ENCODE results near the gene DHCR24. TPM values are rescaled to one million over a fixed set of nuclear protein-coding genes. Genes with fewer than 3 reads are reported as not detected.
"Not testable (repeated sequence)": the region's sequence is repeated elsewhere in the genome, so short reads cannot be mapped to it uniquely, and the experiment has no call there.

DHCR24 gene
- total RNA-seq, 2 donors from 2014 or later: 243 to 340 TPM

- Mint-ChIP-seq H3K36me3 (ENCODE audit: low read depth) (peaks cover 71% of the 10 kb centered on the region), H3K4me3 (no peak overlapping the region), H3K27ac (no peak overlapping the region)
Measured at GRCh38 chr1:54882519-54882918, 4.5 kb downstream of the DHCR24 start.

GRCh38 chr1:54881604-54882003, 5.4 kb downstream of the DHCR24 start:
- DNase-seq; H3K27me3 Mint-ChIP-seq (ENCODE audit: insufficient read depth); H3K9me3 Mint-ChIP-seq; H3K27ac ChIP-seq (ENCODE audit: low read depth, low read length); H3K9ac ChIP-seq (ENCODE audit: extremely low read depth, low read length, poor library complexity, severe bottlenecking); H3K4me3 Mint-ChIP-seq; H3K27me3 ChIP-seq (ENCODE audit: control insufficient read depth, insufficient read depth, low read length, poor library complexity, severe bottlenecking); H3K4me3 ChIP-seq (ENCODE audit: low read length); H3K27ac Mint-ChIP-seq: not testable (repeated sequence)
- Histone ChIP-seq H3K4me1 (ENCODE audit: control insufficient read depth, insufficient read depth, low read length) (peaks cover 15% of the 10 kb centered on the region), H3K9me3 (ENCODE audit: control insufficient read depth, low read length) (peaks cover 20% of the 10 kb centered on the region), H3K36me3 (ENCODE audit: control insufficient read depth, insufficient read depth, low read length) (peaks cover 80% of the 10 kb centered on the region)
- Mint-ChIP-seq H3K36me3 (ENCODE audit: low read depth) (peaks cover 76% of the 10 kb centered on the region), H3K4me1 (peaks cover 50% of the 10 kb centered on the region)
- 92 to 95% methylated on average over 2 of the region's 2 CpGs for WGBS, 2 experiments (ENCODE audit: insufficient coverage in 1 of 2, insufficient read length in 1 of 2)

More at GRCh38 chr1:54882519-54882918, 4.5 kb downstream of the DHCR24 start:
- no peaks in the 10 kb centered on the region for H3K27me3 ChIP-seq (ENCODE audit: control insufficient read depth, insufficient read depth, low read length, poor library complexity, severe bottlenecking)
- Mint-ChIP-seq H3K4me1 (peaks cover 44% of the 10 kb centered on the region), H3K27me3 (ENCODE audit: insufficient read depth) (no peaks in the 10 kb centered on the region), H3K9me3 (peaks cover 4% of the 10 kb centered on the region)
- H3K27ac ChIP-seq (ENCODE audit: low read depth, low read length): no peak overlapping the region
- no peak overlapping the region for H3K9ac ChIP-seq (ENCODE audit: extremely low read depth, low read length, poor library complexity, severe bottlenecking)
- no peak for TF ChIP-seq CTCF (conservative IDR thresholded peaks at IDR 0.05)
- peaks cover 15% of the 10 kb centered on the region for H3K4me1 ChIP-seq (ENCODE audit: control insufficient read depth, insufficient read depth, low read length)
- no peak for DNase-seq
- H3K4me3 ChIP-seq (ENCODE audit: low read length): peak overlapping the region; percentile 44
- peaks cover 20% of the 10 kb centered on the region for H3K9me3 ChIP-seq (ENCODE audit: control insufficient read depth, low read length)
- 85% methylated on average over 1 of the region's 1 CpG; no CpG with 5 or more reads in 1 of the 2 experiments for WGBS, 2 experiments (ENCODE audit: insufficient coverage in 1 of 2, insufficient read length in 1 of 2)
- H3K36me3 ChIP-seq (ENCODE audit: control insufficient read depth, insufficient read depth, low read length): peaks cover 72% of the 10 kb centered on the region

GRCh38 chr1:54879872-54880271, 7.1 kb downstream of the DHCR24 start:
- TF ChIP-seq CTCF (conservative IDR thresholded peaks at IDR 0.05): no peak
- peaks cover 4% of the 10 kb centered on the region for H3K9me3 Mint-ChIP-seq
- H3K4me1 Mint-ChIP-seq: peaks cover 40% of the 10 kb centered on the region
- H3K36me3 Mint-ChIP-seq (ENCODE audit: low read depth): peaks cover 83% of the 10 kb centered on the region
- H3K4me3 ChIP-seq (ENCODE audit: low read length): peak overlapping the region; percentile 53
- no peak overlapping the region for H3K27ac Mint-ChIP-seq
- no peaks in the 10 kb centered on the region for H3K27me3 ChIP-seq (ENCODE audit: control insufficient read depth, insufficient read depth, low read length, poor library complexity, severe bottlenecking)
- H3K36me3 ChIP-seq (ENCODE audit: control insufficient read depth, insufficient read depth, low read length): peaks cover 94% of the 10 kb centered on the region
- H3K4me1 ChIP-seq (ENCODE audit: control insufficient read depth, insufficient read depth, low read length): peaks cover 6% of the 10 kb centered on the region
- H3K27ac ChIP-seq (ENCODE audit: low read depth, low read length): no peak overlapping the region
- WGBS, 2 experiments (ENCODE audit: insufficient coverage in 1 of 2, insufficient read length in 1 of 2): 100% methylated on average over 1 of the region's 1 CpG; no CpG with 5 or more reads in 1 of the 2 experiments
- DNase-seq: no peak
- H3K4me3 Mint-ChIP-seq: no peak overlapping the region
- H3K9ac ChIP-seq (ENCODE audit: extremely low read depth, low read length, poor library complexity, severe bottlenecking): no peak overlapping the region
- peaks cover 20% of the 10 kb centered on the region for H3K9me3 ChIP-seq (ENCODE audit: control insufficient read depth, low read length)
- no peaks in the 10 kb centered on the region for H3K27me3 Mint-ChIP-seq (ENCODE audit: insufficient read depth)

GRCh38 chr1:54876814-54877213, 10.2 kb downstream of the DHCR24 start:
- peaks cover 93% of the 10 kb centered on the region for H3K36me3 ChIP-seq (ENCODE audit: control insufficient read depth, insufficient read depth, low read length)

More at GRCh38 chr1:54876814-54877213, 10.2 kb downstream of the DHCR24 start:
- Mint-ChIP-seq H3K36me3 (ENCODE audit: low read depth) (peaks cover 75% of the 10 kb centered on the region), H3K4me1 (peaks cover 14% of the 10 kb centered on the region), H3K9me3 (peaks cover 4% of the 10 kb centered on the region), H3K27ac (peak overlapping the region; percentile 49), H3K4me3 (no peak overlapping the region), H3K27me3 (ENCODE audit: insufficient read depth) (no peaks in the 10 kb centered on the region)
- Histone ChIP-seq H3K4me3 (ENCODE audit: low read length) (no peak overlapping the region), H3K27ac (ENCODE audit: low read depth, low read length) (no peak overlapping the region), H3K4me1 (ENCODE audit: control insufficient read depth, insufficient read depth, low read length) (no peaks in the 10 kb centered on the region), H3K9me3 (ENCODE audit: control insufficient read depth, low read length) (peaks cover 14% of the 10 kb centered on the region), H3K27me3 (ENCODE audit: control insufficient read depth, insufficient read depth, low read length, poor library complexity, severe bottlenecking) (no peaks in the 10 kb centered on the region), H3K9ac (ENCODE audit: extremely low read depth, low read length, poor library complexity, severe bottlenecking) (no peak overlapping the region)
- no peak for TF ChIP-seq CTCF (conservative IDR thresholded peaks at IDR 0.05)
- whole genome bisulfite sequencing, 2 experiments (ENCODE audit: insufficient coverage in 1 of 2, insufficient read length in 1 of 2): 79 to 93% methylated on average over 4 to 5 of the region's 5 CpGs
- peak; percentile 48 for DNase-seq

Measured in endodermal cell (in vitro differentiated cells).